ENCODE measurements around the gene EN1. TPM values are rescaled to one million over a fixed set of nuclear protein-coding genes. Genes with fewer than 3 reads are reported as not detected.

Gene EN1
- total and polyA plus RNA-seq, 2 of the 4 experiments (the other 2 are of a cell fraction), result not detected

DNA sequence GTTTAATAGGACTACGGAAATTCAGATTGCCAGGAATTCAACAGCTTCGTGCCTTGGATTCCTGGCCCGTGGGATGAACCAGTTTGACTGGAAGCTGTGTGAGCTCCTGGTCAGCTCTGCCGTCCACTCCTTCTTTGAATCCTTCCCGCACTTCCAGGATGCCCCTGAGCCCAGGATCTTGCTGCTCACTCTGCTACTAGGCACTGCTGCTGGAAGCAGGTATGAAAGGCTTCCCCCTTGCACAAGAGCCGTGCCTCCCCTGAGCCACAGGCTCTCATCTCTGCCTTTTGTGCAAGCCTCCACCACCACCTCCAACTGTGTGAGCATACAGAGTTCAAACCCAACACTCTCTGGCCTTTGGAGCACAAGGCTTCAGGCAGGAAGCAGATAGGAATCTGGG is 34.9 kb downstream of the EN1 start:
- CTCF ChIA-PET, result no interaction called here
- H2AK5ac ChIP-seq (ENCODE audit: low read depth, low read length), result no peak overlapping the region
- no peak overlapping the region for H3K4me2 ChIP-seq (ENCODE audit: low read depth, low read length)
- no peak overlapping the region for H3K4ac ChIP-seq (ENCODE audit: low read depth, low read length)
- H3K27ac ChIP-seq (ENCODE audit: insufficient read depth, low read length), result no peak overlapping the region
- H4K91ac ChIP-seq (ENCODE audit: insufficient read depth, low read depth, low read length), result no peak overlapping the region
- no peak overlapping the region for H3K56ac ChIP-seq (ENCODE audit: extremely low read depth, insufficient read depth, low read length)
- DNase-seq (no peak), ATAC-seq (ENCODE audit: low read depth) (no peak)
- no peak for TF ChIP-seq NFE2L2 (IDR thresholded peaks at IDR 0.05; ENCODE audit: low read depth, low read length)
- no peak overlapping the region for H4K8ac ChIP-seq (ENCODE audit: low read depth in 2 of 2, low read length in 2 of 2)
- POLR2A ChIA-PET (ENCODE audit: unreplicated experiment), result no interaction called here
- H3K4me1 ChIP-seq (ENCODE audit: control insufficient read depth, insufficient read depth, low read length), result no peaks in the 10 kb centered on the region
- H3K36me3 ChIP-seq (ENCODE audit: control insufficient read depth, insufficient read depth, low read length), result no peaks in the 10 kb centered on the region
- H3K23ac ChIP-seq (ENCODE audit: low read depth, low read length), result no peak overlapping the region
- no peaks in the 10 kb centered on the region for H3K79me1 ChIP-seq (ENCODE audit: low read depth in 1 of 2, low read length in 2 of 2)
- no peak overlapping the region for H2BK5ac ChIP-seq (ENCODE audit: low read depth, low read length, poor library complexity, severe bottlenecking)
- H2BK120ac ChIP-seq (ENCODE audit: low read depth, low read length), result no peak overlapping the region
- no peaks in the 10 kb centered on the region for H4K20me1 ChIP-seq (ENCODE audit: insufficient read depth, low read length)
- no peak overlapping the region for H2BK20ac ChIP-seq (ENCODE audit: low read depth, low read length)
- dilution Hi-C loops (cut with HindIII; ENCODE audit: low sequenced_read_pairs, unreplicated experiment), result no loop called here
- H3K9ac ChIP-seq (ENCODE audit: low read depth, low read length), result no peak overlapping the region
- H3K18ac ChIP-seq (ENCODE audit: low read depth, low read length), result no peak overlapping the region
- peaks cover 22% of the 10 kb centered on the region for H3K27me3 ChIP-seq (ENCODE audit: control insufficient read depth, insufficient read depth, low read length)
- H3K9me1 ChIP-seq (ENCODE audit: insufficient read depth, low read length), result no peaks in the 10 kb centered on the region
- no peak overlapping the region for H4K5ac ChIP-seq (ENCODE audit: low read depth, low read length)
- intact Hi-C loops (cut with micrococcal nuclease), result no loop called here
- H2BK15ac ChIP-seq (ENCODE audit: low read depth, low read length), result no peak overlapping the region
- H3K4me3 ChIP-seq (ENCODE audit: insufficient read depth, low read depth, low read length), result no peak overlapping the region
- H2AFZ ChIP-seq (replicated peaks; ENCODE audit: low read length, poor library complexity), result no peak overlapping the region
- no peaks in the 10 kb centered on the region for H3K9me3 ChIP-seq (ENCODE audit: control insufficient read depth, insufficient read depth, low read length)
- in situ Hi-C loops (cut with MboI; ENCODE audit: low sequenced_read_pairs), result no loop called here
- WGBS, 2 experiments (ENCODE audit: extremely low coverage in 2 of 2, insufficient read length in 1 of 2), result 4% methylated on average over 4 of the region's 6 CpGs; no CpG with 5 or more reads in 1 of the 2 experiments
- no peak overlapping the region for H3K14ac ChIP-seq (replicated peaks; ENCODE audit: low read depth, low read length)
- BruUV-seq (replicated peaks), result no TSS peak
- H2AK9ac ChIP-seq (replicated peaks; ENCODE audit: low read depth, low read length, poor library complexity), result no peak overlapping the region

All from IMR-90 (cell line).